Activated T-helper 9 cell treated with anti-CD3 and anti-CD28 coated beads, Interleukin-2, amount 50 U/mL, for 16 hours (primary cell): ENCODE measurements around the gene FOXM1.

Source experiments
- DNase-seq: peaks from one replicate; pipeline ENCODE4 v3.0.0-alpha.2; 2020; ENCODE audit warnings: low read depth

FOXM1 gene

GRCh38 chr12:2836574-2836973 is 40.4 kb downstream of the FOXM1 start:
- DNase-seq: no peak

- no peak for DNase-seq
Observed at GRCh38 chr12:2835691-2836403, 41.1 kb downstream of the FOXM1 start.

GRCh38 chr12:2834581-2835491 is 42.1 kb downstream of the FOXM1 start, which contains the start of gene NRIP2:
Gene NRIP2 (minus strand): TSS chr12:2835035. CDS start chr12:2834983, 52 bp downstream.
- no peak for DNase-seq

- DNase-seq: no peak
Observed at GRCh38 chr12:2833810-2834209, 43.2 kb downstream of the FOXM1 start.

GRCh38 chr12:2833327-2833726 is 43.6 kb downstream of the FOXM1 start:
- DNase-seq: no peak

GRCh38 chr12:2832550-2833127 is 44.3 kb downstream of the FOXM1 start:
- no peak for DNase-seq

- DNase-seq: no peak
Observed at GRCh38 chr12:2829275-2829674, 47.7 kb downstream of the FOXM1 start.

GRCh38 chr12:2826721-2827515 is 50.1 kb downstream of the FOXM1 start:
- no peak for DNase-seq

GRCh38 chr12:2826036-2826435 is 50.9 kb downstream of the FOXM1 start:
- DNase-seq: no peak

GRCh38 chr12:2825132-2825531 is 51.8 kb downstream of the FOXM1 start:
- no peak for DNase-seq

GRCh38 chr12:2824541-2824940 is 52.4 kb downstream of the FOXM1 start:
- DNase-seq: no peak

GRCh38 chr12:2823483-2823882 is 53.5 kb downstream of the FOXM1 start:
- DNase-seq: no peak

- DNase-seq: no peak
Observed at GRCh38 chr12:2820432-2820831, 56.5 kb downstream of the FOXM1 start.

GRCh38 chr12:2819810-2820209 is 57.2 kb downstream of the FOXM1 start:
- DNase-seq: no peak

GRCh38 chr12:2813214-2814185 is 63.5 kb downstream of the FOXM1 start:
- DNase-seq: peak; percentile 14

- peak; percentile 94 for DNase-seq
Observed at GRCh38 chr12:2812290-2813213, 64.4 kb downstream of the FOXM1 start, which contains the start of gene ITFG2. Gene ITFG2 (plus strand): TSS chr12:2812668. CDS start chr12:2812761, 93 bp downstream.

- DNase-seq: no peak
Observed at GRCh38 chr12:2811801-2812200, 65.2 kb downstream of the FOXM1 start.
